ENCODE data around the gene MYL7. TPM values are rescaled to one million over a fixed set of nuclear protein-coding genes. Genes with fewer than 3 reads are reported as not detected.
"Not testable (repeated sequence)": the region's sequence is repeated elsewhere in the genome, so short reads cannot be mapped to it uniquely, and the experiment has no call there.

Gene MYL7
- total RNA-seq, 1 donor from 2014 or later: not detected

- no peak overlapping the region for H3K27ac Mint-ChIP-seq
- no peaks in the 10 kb centered on the region for H3K4me1 Mint-ChIP-seq
- H3K36me3 Mint-ChIP-seq (ENCODE audit: low read depth): no peaks in the 10 kb centered on the region
- no peak for DNase-seq
- peaks cover 13% of the 10 kb centered on the region for H3K27me3 Mint-ChIP-seq
- no peak overlapping the region for H3K4me3 Mint-ChIP-seq
- intact Hi-C loops (cut with micrococcal nuclease): no loop called here
- H3K9me3 Mint-ChIP-seq: peaks cover 7% of the 10 kb centered on the region
These were observed 36.5 kb upstream of the MYL7 start for GRCh38 chr7:44177570-44178131.

- no peak for DNase-seq
- Mint-ChIP-seq H3K4me1 (no peaks in the 10 kb centered on the region), H3K36me3 (ENCODE audit: low read depth) (no peaks in the 10 kb centered on the region), H3K27me3 (peaks cover 13% of the 10 kb centered on the region), H3K9me3 (no peaks in the 10 kb centered on the region), H3K27ac (no peak overlapping the region), H3K4me3 (no peak overlapping the region)
- intact Hi-C loops (cut with micrococcal nuclease): no loop called here
These were observed 35.4 kb upstream of the MYL7 start for GRCh38 chr7:44176486-44176885.

GRCh38 chr7:44175730-44176129 is 34.6 kb upstream of the MYL7 start:
- no peaks in the 10 kb centered on the region for H3K36me3 Mint-ChIP-seq (ENCODE audit: low read depth)
- peaks cover 15% of the 10 kb centered on the region for H3K27me3 Mint-ChIP-seq
- H3K27ac Mint-ChIP-seq: no peak overlapping the region
- DNase-seq: no peak
- H3K9me3 Mint-ChIP-seq: no peaks in the 10 kb centered on the region
- H3K4me1 Mint-ChIP-seq: no peaks in the 10 kb centered on the region
- no peak overlapping the region for H3K4me3 Mint-ChIP-seq
- intact Hi-C loops (cut with micrococcal nuclease): no loop called here

- H3K4me3 Mint-ChIP-seq; intact Hi-C loops (cut with micrococcal nuclease); H3K36me3 Mint-ChIP-seq (ENCODE audit: low read depth); DNase-seq; H3K4me1 Mint-ChIP-seq; H3K9me3 Mint-ChIP-seq; H3K27ac Mint-ChIP-seq: not testable (repeated sequence)
- H3K27me3 Mint-ChIP-seq: peaks cover 18% of the 10 kb centered on the region
These were observed 33.5 kb upstream of the MYL7 start for GRCh38 chr7:44174694-44174948.

- no peak for DNase-seq
- Mint-ChIP-seq H3K9me3 (no peaks in the 10 kb centered on the region), H3K4me1 (no peaks in the 10 kb centered on the region), H3K4me3 (no peak overlapping the region), H3K27me3 (peaks cover 18% of the 10 kb centered on the region), H3K36me3 (ENCODE audit: low read depth) (no peaks in the 10 kb centered on the region), H3K27ac (no peak overlapping the region)
- intact Hi-C loops (cut with micrococcal nuclease): no loop called here
These were observed 33.0 kb upstream of the MYL7 start for GRCh38 chr7:44173911-44174693.

GRCh38 chr7:44172803-44173424 is 31.8 kb upstream of the MYL7 start:
- DNase-seq: no peak
- Mint-ChIP-seq H3K9me3 (no peaks in the 10 kb centered on the region), H3K4me3 (no peak overlapping the region), H3K4me1 (peaks cover under 1% of the 10 kb centered on the region), H3K27me3 (peaks cover 20% of the 10 kb centered on the region), H3K27ac (no peak overlapping the region), H3K36me3 (ENCODE audit: low read depth) (no peaks in the 10 kb centered on the region)
- intact Hi-C loops (cut with micrococcal nuclease): no loop called here

- no peaks in the 10 kb centered on the region for H3K36me3 Mint-ChIP-seq (ENCODE audit: low read depth)
These were observed 31.2 kb upstream of the MYL7 start for GRCh38 chr7:44172352-44172751.

GRCh38 chr7:44171901-44172300 is 30.8 kb upstream of the MYL7 start:
- H3K9me3 Mint-ChIP-seq; H3K27ac Mint-ChIP-seq; DNase-seq; intact Hi-C loops (cut with micrococcal nuclease); H3K4me3 Mint-ChIP-seq; H3K36me3 Mint-ChIP-seq (ENCODE audit: low read depth); H3K4me1 Mint-ChIP-seq: not testable (repeated sequence)
- peaks cover 19% of the 10 kb centered on the region for H3K27me3 Mint-ChIP-seq

More at GRCh38 chr7:44172352-44172751, 31.2 kb upstream of the MYL7 start:
- DNase-seq: no peak
- intact Hi-C loops (cut with micrococcal nuclease): no loop called here
- no peak overlapping the region for H3K27ac Mint-ChIP-seq
- peaks cover 20% of the 10 kb centered on the region for H3K27me3 Mint-ChIP-seq
- H3K9me3 Mint-ChIP-seq: no peaks in the 10 kb centered on the region
- peaks cover 2% of the 10 kb centered on the region for H3K4me1 Mint-ChIP-seq
- H3K4me3 Mint-ChIP-seq: no peak overlapping the region

GRCh38 chr7:44167920-44168319 is 26.8 kb upstream of the MYL7 start:
- H3K27ac Mint-ChIP-seq: no peak overlapping the region
- intact Hi-C loops (cut with micrococcal nuclease): no loop called here
- H3K4me3 Mint-ChIP-seq: no peak overlapping the region
- DNase-seq: no peak
- peaks cover 2% of the 10 kb centered on the region for H3K4me1 Mint-ChIP-seq
- H3K36me3 Mint-ChIP-seq (ENCODE audit: low read depth): no peaks in the 10 kb centered on the region
- peaks cover 22% of the 10 kb centered on the region for H3K27me3 Mint-ChIP-seq
- no peaks in the 10 kb centered on the region for H3K9me3 Mint-ChIP-seq

GRCh38 chr7:44163591-44163990 is 22.5 kb upstream of the MYL7 start:
- H3K27ac Mint-ChIP-seq: no peak overlapping the region
- intact Hi-C loops (cut with micrococcal nuclease): no loop called here
- no peak for DNase-seq
- H3K36me3 Mint-ChIP-seq (ENCODE audit: low read depth): no peaks in the 10 kb centered on the region
- no peaks in the 10 kb centered on the region for H3K9me3 Mint-ChIP-seq
- peaks cover 2% of the 10 kb centered on the region for H3K4me1 Mint-ChIP-seq
- H3K4me3 Mint-ChIP-seq: no peak overlapping the region
- peaks cover 18% of the 10 kb centered on the region for H3K27me3 Mint-ChIP-seq

- H3K9me3 Mint-ChIP-seq: no peaks in the 10 kb centered on the region
- no peak overlapping the region for H3K4me3 Mint-ChIP-seq
- H3K27me3 Mint-ChIP-seq: peaks cover 18% of the 10 kb centered on the region
These were observed 21.8 kb upstream of the MYL7 start for GRCh38 chr7:44162785-44163395.

GRCh38 chr7:44162179-44162578 is 21.0 kb upstream of the MYL7 start:
- no peak for DNase-seq
- no peaks in the 10 kb centered on the region for H3K36me3 Mint-ChIP-seq (ENCODE audit: low read depth)
- H3K4me1 Mint-ChIP-seq: no peaks in the 10 kb centered on the region
- H3K27me3 Mint-ChIP-seq: peaks cover 17% of the 10 kb centered on the region
- H3K4me3 Mint-ChIP-seq: no peak overlapping the region
- H3K9me3 Mint-ChIP-seq: no peaks in the 10 kb centered on the region
- H3K27ac Mint-ChIP-seq: no peak overlapping the region
- intact Hi-C loops (cut with micrococcal nuclease): no loop called here

More at GRCh38 chr7:44162785-44163395, 21.8 kb upstream of the MYL7 start:
- no peak for DNase-seq
- intact Hi-C loops (cut with micrococcal nuclease): no loop called here
- Mint-ChIP-seq H3K36me3 (ENCODE audit: low read depth) (no peaks in the 10 kb centered on the region), H3K4me1 (peaks cover 1% of the 10 kb centered on the region), H3K27ac (no peak overlapping the region)

- intact Hi-C loops (cut with micrococcal nuclease): no loop called here
- Mint-ChIP-seq H3K36me3 (ENCODE audit: low read depth) (no peaks in the 10 kb centered on the region), H3K27me3 (peaks cover 15% of the 10 kb centered on the region), H3K9me3 (no peaks in the 10 kb centered on the region), H3K4me3 (no peak overlapping the region), H3K4me1 (no peaks in the 10 kb centered on the region), H3K27ac (no peak overlapping the region)
- no peak for DNase-seq
These were observed 20.2 kb upstream of the MYL7 start for GRCh38 chr7:44161371-44161770.
